Measurements from ENCODE around the gene RCSD1. TPM values are rescaled to one million over a fixed set of nuclear protein-coding genes. Genes with fewer than 3 reads are reported as not detected.

The RCSD1 gene
- total and polyA plus RNA-seq, 2 of the 13 experiments (the other 11 are each of a cell fraction or from before 2014, with no cell fraction given), result not detected

DNA sequence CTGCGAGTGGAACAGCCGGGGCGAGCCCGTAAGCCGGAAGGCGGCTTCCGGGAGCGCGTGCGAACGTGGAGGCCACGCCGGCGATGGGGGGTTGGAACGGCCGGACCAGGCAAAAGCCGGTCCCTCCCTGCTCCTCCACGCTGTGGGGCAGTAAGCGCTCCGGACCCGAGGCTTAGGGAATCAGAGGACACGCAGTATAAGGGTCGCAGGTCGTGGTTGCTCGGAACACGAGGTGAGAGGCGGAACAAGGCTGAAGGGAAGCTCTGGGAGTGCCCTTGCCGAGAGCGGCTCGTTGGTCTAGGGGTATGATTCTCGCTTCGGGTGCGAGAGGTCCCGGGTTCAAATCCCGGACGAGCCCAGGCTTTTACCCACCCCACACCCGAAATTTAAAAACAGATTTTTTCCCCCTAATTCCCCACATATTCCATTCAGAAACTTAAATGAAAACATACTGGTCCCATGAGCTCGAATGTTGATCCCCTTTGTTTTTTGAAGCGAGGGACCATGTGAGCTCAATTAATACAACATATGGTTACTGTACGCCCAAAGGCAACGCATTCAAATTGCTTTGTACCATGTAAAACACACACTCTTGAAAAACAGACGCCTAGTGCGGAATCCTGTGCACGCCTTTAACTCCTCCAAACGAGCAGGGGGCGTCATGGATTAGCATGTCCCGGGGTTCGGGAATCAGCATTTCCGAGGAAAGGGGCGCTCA lies 84.6 kb downstream of the RCSD1 start (continued):
- TF ChIP-seq, protein P1, sequence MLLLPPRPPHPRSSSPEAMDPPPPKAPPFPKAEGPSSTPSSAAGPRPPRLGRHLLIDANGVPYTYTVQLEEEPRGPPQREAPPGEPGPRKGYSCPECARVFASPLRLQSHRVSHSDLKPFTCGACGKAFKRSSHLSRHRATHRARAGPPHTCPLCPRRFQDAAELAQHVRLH (CRISPR knock-in tag; IDR thresholded peaks at IDR 0.05; ENCODE audit: borderline replicate concordance, low read depth), result no peak
- peak; percentile 64; the same call in 1 of the 2 replicates for TF ChIP-seq MEIS1 (CRISPR knock-in tag; IDR thresholded peaks at IDR 0.05; ENCODE audit: borderline replicate concordance)
- peak; percentile 43; the same call in 1 of the 2 replicates for TF ChIP-seq JDP2 (CRISPR knock-in tag; IDR thresholded peaks at IDR 0.05; ENCODE audit: borderline replicate concordance)
- TF ChIP-seq, protein P2, sequence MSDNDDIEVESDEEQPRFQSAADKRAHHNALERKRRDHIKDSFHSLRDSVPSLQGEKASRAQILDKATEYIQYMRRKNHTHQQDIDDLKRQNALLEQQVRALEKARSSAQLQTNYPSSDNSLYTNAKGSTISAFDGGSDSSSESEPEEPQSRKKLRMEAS (IDR thresholded peaks at IDR 0.05), result peak; percentile 88
- TF ChIP-seq, protein P3, sequence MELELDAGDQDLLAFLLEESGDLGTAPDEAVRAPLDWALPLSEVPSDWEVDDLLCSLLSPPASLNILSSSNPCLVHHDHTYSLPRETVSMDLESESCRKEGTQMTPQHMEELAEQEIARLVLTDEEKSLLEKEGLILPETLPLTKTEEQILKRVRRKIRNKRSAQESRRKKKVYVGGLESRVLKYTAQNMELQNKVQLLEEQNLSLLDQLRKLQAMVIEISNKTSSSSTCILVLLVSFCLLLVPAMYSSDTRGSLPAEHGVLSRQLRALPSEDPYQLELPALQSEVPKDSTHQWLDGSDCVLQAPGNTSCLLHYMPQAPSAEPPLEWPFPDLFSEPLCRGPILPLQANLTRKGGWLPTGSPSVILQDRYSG (CRISPR knock-in tag; IDR thresholded peaks at IDR 0.05), result peak; percentile 78
- TF ChIP-seq, protein P4, sequence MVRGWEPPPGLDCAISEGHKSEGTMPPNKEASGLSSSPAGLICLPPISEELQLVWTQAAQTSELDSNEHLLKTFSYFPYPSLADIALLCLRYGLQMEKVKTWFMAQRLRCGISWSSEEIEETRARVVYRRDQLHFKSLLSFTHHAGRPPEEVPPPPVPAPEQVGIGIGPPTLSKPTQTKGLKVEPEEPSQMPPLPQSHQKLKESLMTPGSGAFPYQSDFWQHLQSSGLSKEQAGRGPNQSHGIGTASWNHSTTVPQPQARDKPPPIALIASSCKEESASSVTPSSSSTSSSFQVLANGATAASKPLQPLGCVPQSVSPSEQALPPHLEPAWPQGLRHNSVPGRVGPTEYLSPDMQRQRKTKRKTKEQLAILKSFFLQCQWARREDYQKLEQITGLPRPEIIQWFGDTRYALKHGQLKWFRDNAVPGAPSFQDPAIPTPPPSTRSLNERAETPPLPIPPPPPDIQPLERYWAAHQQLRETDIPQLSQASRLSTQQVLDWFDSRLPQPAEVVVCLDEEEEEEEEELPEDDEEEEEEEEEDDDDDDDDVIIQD (CRISPR knock-in tag; IDR thresholded peaks at IDR 0.05; ENCODE audit: low read depth), result no peak; the same call in 1 of the 2 replicates
- 0 out of 2 replicates have a peak, but pooled peaks have one; percentile 56 for TF ChIP-seq PHF21A (CRISPR knock-in tag; IDR thresholded peaks at IDR 0.05)
- no peak for TF ChIP-seq NCOA5 (CRISPR knock-in tag; IDR thresholded peaks at IDR 0.05)
- no peak for TF ChIP-seq PAWR (CRISPR knock-in tag; IDR thresholded peaks at IDR 0.05; ENCODE audit: borderline replicate concordance)
- TF ChIP-seq, protein P5, sequence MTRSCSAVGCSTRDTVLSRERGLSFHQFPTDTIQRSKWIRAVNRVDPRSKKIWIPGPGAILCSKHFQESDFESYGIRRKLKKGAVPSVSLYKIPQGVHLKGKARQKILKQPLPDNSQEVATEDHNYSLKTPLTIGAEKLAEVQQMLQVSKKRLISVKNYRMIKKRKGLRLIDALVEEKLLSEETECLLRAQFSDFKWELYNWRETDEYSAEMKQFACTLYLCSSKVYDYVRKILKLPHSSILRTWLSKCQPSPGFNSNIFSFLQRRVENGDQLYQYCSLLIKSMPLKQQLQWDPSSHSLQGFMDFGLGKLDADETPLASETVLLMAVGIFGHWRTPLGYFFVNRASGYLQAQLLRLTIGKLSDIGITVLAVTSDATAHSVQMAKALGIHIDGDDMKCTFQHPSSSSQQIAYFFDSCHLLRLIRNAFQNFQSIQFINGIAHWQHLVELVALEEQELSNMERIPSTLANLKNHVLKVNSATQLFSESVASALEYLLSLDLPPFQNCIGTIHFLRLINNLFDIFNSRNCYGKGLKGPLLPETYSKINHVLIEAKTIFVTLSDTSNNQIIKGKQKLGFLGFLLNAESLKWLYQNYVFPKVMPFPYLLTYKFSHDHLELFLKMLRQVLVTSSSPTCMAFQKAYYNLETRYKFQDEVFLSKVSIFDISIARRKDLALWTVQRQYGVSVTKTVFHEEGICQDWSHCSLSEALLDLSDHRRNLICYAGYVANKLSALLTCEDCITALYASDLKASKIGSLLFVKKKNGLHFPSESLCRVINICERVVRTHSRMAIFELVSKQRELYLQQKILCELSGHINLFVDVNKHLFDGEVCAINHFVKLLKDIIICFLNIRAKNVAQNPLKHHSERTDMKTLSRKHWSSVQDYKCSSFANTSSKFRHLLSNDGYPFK (CRISPR knock-in tag; IDR thresholded peaks at IDR 0.05; ENCODE audit: borderline replicate concordance), result no peak
- TF ChIP-seq RAD21 (CRISPR knock-in tag; IDR thresholded peaks at IDR 0.05), result peak; percentile 44; the same call in 1 of the 2 replicates
- TF ChIP-seq, protein P6, sequence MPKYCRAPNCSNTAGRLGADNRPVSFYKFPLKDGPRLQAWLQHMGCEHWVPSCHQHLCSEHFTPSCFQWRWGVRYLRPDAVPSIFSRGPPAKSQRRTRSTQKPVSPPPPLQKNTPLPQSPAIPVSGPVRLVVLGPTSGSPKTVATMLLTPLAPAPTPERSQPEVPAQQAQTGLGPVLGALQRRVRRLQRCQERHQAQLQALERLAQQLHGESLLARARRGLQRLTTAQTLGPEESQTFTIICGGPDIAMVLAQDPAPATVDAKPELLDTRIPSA (CRISPR knock-in tag; IDR thresholded peaks at IDR 0.05; ENCODE audit: borderline replicate concordance), result no peak; the same call in 1 of the 2 replicates
- no peak for TF ChIP-seq ZFP36L1 (CRISPR knock-in tag; IDR thresholded peaks at IDR 0.05)
- no peak for TF ChIP-seq ZNF562 (CRISPR knock-in tag; IDR thresholded peaks at IDR 0.05; ENCODE audit: borderline replicate concordance)
- no peak for TF ChIP-seq ZNF335 (CRISPR knock-in tag; IDR thresholded peaks at IDR 0.05)
- TF ChIP-seq, protein P7, sequence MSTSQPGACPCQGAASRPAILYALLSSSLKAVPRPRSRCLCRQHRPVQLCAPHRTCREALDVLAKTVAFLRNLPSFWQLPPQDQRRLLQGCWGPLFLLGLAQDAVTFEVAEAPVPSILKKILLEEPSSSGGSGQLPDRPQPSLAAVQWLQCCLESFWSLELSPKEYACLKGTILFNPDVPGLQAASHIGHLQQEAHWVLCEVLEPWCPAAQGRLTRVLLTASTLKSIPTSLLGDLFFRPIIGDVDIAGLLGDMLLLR (CRISPR knock-in tag; IDR thresholded peaks at IDR 0.05), result peak; percentile 89; the same call in 1 of the 2 replicates
- no peak for TF ChIP-seq HNRNPUL1 (IDR thresholded peaks at IDR 0.05; ENCODE audit: low read depth, low read length)
- TF ChIP-seq ZSCAN30 (CRISPR knock-in tag; IDR thresholded peaks at IDR 0.05), result no peak; the same call in 1 of the 2 replicates
- no peak; the same call in 1 of the 2 replicates for TF ChIP-seq HMG20B (CRISPR knock-in tag; conservative IDR thresholded peaks at IDR 0.05)
- peak; percentile 84; the same call in 1 of the 2 replicates for TF ChIP-seq ZIK1 (CRISPR knock-in tag; IDR thresholded peaks at IDR 0.05; ENCODE audit: borderline replicate concordance, low read depth)
- peak; percentile 91 for TF ChIP-seq NR1H2 (CRISPR knock-in tag; IDR thresholded peaks at IDR 0.05; ENCODE audit: borderline replicate concordance, low read depth)
- TF ChIP-seq MXD4 (CRISPR knock-in tag; IDR thresholded peaks at IDR 0.05), result peak; percentile 71; the same call in 1 of the 2 replicates
